C1 segment of cervical spinal cord (tissue), 14 donors: ENCODE measurements around the gene SMARCA5.

Source experiments
- DNase-seq, 14 donors: peaks; one replicate each; lab custom pipeline; 2025; lab: John Stamatoyannopoulos, UW

SMARCA5 gene

GRCh38 chr4:143531788-143532491, 18.4 kb downstream of the SMARCA5 start:
- no peak for DNase-seq

DNA sequence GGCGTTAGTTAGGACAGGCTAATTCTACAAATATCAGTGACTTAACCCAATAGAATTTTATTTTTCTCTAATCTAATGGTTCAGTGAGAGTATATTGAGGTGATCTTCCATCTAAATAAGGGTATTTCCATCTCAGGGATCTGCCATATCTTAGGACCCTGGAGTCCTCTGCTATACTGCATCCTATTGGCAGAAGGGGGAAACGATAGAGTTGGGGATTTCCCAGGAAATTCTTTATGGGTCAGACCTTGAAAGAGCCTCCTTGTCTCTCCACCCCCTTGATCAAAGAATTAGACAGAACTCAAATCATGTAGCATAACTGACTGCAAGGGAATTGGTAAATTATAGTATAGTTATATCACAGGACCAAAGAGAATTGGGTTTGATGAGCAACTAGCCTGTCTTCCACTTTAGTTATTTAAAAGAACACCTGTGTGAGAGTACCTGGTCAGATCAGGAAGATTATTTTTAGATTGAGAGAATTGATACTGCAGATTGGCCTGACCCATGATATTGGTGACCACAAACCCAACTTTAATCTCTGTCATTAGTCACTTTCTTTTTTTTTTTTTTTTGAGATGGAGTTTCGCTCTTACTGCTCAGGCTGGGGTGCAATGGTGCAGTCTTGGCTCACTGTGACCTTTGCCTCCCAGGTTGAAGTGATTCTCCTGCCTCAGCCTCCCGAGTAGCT, 25.6 kb downstream of the SMARCA5 start:
- DNase-seq: no peak

GRCh38 chr4:143539670-143540023, 26.1 kb downstream of the SMARCA5 start:
- DNase-seq: no peak

- no peak for DNase-seq
Observed at GRCh38 chr4:143549928-143550327, 36.4 kb downstream of the SMARCA5 start.

DNA sequence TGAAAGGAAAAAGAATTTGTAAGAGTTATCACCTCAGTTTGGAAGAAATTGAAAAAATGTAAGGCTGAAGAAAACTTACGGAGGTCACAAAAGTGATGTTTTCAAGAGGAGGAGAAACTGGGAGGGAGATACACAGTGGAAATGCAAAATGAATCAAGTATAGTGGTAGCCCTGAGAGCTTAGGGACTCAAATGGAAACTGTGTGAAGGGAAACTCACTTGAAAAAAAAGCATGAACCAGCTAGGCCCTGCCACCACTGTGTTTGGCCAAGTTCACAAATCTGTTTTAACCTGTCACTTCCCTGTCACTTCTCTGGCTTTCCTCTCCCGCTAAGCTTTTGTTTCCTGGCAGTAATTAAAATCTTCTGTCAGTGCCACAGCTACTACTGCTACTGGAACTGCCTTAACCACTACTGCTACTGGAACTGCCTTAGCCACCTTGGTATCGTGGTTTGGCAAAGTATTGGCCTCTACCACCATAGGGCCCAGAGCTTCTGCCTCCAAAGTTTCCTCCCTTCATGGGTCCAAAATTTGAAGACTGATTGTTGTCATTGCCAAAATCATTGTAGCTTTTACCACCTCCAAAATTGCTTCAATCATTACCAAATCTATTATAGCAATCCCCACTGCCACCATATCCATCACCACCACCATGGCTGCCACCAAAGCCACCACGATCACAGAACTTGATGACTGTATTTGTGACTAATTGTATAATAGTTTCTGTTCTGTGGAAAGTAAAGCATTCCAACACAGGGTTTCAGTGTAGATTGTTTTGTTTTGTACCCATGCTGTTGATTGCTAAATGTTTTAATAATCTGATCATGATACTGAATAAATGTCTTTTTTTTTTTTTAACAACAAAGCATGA, 41.5 kb downstream of the SMARCA5 start:
- no peak for DNase-seq

GRCh38 chr4:143555676-143556075, 42.2 kb downstream of the SMARCA5 start:
- no peak for DNase-seq

DNA sequence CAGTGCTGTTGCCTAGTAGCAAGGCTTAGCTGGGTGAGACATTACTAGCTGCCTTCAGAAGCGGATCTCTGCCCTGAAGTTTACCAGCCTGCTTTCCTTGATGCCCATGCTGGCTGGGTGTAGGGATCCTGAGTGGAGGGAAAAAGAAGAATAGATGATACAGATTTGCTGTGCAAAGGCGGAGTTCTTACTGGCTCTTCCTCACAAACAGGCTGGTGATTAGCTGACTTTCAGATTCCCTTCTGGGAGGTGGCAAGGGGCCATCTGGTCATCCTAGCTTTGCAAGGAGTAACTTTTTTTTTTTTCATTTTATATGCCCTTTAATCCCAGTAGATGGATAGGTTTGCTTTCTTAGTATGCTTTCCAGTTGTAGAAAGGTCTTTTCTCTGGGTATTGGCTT, 44.8 kb downstream of the SMARCA5 start:
- no peak for DNase-seq

GRCh38 chr4:143558823-143559756, 45.6 kb downstream of the SMARCA5 start:
- DNase-seq: peak in 8 of 14 donors; percentile 4 to 46 (median 24)

DNA sequence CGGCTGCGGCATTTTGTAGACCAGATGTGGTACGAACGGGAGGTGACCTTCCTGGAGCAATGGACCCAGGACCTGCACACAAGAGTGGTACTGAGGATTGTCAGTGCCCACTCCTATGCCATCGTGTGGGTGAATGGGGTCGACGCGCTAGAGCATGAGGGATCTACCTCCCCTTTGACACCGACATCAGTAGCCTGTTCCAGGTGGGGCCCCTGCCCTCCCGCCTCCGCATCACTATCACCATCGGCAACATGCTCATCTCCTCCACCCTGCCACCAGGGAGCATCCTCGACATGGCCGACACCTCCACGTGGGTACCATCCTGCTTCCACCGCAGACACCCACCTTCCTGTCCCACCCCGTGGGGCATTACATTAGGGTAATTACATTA, 46.2 kb downstream of the SMARCA5 start:
- no peak for DNase-seq

GRCh38 chr4:143564472-143564871, 51.0 kb downstream of the SMARCA5 start:
- no peak for DNase-seq

DNA sequence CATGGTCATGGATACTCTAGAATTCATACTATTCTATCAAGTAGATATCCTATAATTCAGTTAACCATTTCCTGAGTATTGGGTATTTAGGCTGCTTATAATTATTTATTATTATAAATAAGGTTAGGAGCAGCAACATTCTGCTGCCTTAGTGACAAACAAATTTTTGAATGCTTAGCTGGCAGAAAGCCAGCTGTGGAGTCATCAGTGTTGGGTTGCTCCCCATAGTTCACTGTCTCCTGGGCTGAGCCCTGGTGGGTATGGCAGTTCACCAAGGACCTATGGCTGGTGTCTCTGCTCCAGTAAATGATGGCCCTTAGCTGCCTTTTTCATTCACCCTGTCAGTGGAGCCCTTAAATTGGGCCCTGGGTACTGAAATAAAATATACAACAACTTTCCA, 61.8 kb downstream of the SMARCA5 start:
- no peak for DNase-seq

DNA sequence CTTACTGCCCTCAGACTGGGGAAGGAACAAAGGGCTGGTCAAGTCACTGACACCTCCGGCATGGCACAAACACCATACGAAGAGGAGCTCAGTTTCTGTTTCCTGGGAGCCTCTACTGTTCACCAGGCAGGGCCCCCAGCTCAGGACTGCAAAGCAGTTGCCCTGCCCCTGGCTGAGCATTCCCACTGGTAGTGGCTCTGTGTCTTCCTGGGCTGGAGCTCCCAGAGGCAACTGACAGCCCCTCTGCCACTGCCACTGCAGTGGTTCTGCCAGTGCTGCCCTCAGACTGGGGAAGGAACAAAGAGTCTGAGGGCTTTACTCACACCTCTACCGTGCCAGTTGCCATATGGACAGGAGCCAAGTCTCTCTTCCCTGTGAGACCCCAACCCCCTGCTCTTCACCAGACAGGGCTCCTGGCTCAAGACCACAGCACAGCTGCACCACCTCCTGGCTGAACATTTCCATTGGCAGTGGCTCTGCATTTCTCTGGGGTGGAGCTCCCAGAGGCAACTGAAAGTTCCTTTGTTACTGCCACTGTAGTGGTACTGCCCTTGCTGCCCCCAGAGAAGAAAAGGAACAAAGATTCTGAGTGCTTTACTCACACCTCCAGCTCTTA, 67.9 kb downstream of the SMARCA5 start:
- no peak for DNase-seq

- DNase-seq: no peak
Observed at GRCh38 chr4:143585548-143585947, 72.0 kb downstream of the SMARCA5 start.

DNA sequence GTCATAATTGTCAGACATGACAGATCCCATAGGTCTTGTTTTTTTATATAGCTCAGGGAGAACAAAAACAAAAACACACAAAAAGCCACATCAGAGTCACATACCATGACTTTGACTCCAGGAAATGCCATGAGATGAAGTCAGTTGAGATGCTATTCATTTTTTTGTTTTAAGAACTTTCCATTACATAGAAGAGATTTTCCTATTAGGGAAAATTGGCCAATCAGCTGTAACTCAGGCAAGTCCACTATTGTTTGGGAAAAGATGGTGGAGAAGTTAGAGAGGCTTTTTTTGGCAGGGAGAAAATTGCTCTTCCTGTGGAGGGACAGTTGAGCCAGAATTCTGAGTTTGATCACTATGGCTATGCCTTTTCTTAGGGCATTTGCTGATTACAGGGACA, 72.6 kb downstream of the SMARCA5 start:
- DNase-seq: no peak

DNA sequence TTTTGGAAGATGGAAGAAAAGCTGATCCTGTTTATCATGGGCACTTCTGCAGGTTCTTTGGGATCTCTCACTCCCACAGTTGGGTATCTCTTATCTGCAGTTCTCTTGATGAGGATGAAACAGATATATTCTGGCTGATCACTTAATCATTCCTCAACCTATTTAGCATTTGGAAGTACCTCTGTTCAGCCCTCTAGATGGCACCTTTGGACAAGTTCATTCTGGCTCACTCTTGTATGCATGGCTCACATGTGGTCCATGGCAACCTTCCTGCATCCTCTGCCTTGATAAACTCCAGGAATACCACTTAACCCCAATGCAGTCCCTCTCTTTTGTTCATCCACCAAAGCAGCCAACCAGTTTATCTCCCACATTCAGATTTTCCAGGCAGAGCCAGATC, 74.2 kb downstream of the SMARCA5 start:
- no peak for DNase-seq

DNA sequence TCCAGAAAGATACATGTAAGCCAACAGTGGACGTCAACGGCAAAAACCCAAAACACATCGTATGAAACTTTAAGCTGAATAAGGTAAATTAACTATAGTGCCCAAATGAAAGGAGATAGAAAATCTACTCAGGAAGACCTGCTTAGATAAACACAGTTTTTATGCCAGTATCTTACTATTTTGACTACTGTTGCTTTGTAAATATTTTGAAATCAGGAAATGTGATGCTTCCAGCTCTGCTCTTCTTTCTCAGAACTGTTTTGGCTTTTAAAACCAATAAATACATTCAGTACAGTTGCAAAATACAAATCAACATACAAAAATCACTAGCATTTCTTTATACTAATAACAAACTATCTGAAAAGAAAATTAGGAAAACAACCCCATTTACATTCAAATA, 83.8 kb downstream of the SMARCA5 start:
- no peak for DNase-seq

- no peak for DNase-seq
Observed at GRCh38 chr4:143598816-143599215, 85.3 kb downstream of the SMARCA5 start.

- DNase-seq: no peak
Observed at GRCh38 chr4:143599827-143600226, 86.3 kb downstream of the SMARCA5 start.

DNA sequence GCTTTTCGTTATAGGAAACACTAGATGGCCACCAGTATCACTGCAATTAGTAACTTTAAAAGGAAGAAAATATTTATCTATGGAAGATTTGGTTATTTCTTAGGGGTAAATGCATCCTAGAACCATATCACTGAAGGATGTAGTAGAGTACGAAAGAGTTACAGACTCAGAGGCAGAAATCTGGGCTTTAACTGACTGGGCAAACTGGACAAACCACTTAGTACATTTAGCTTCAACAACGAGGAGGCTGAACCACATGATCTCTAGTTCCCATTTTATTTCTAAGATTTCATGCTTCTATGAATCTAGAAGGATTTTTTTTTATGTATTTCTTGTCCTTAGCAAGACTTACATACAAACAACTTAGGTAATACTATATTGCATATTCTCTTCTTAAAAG, 93.0 kb downstream of the SMARCA5 start:
- DNase-seq: no peak
